ENCODE results near the gene DYNC2H1. TPM values are rescaled to one million over a fixed set of nuclear protein-coding genes. Genes with fewer than 3 reads are reported as not detected.

The DYNC2H1 gene
- polyA plus RNA-seq, 1 donor, result 9.9 TPM

DNA sequence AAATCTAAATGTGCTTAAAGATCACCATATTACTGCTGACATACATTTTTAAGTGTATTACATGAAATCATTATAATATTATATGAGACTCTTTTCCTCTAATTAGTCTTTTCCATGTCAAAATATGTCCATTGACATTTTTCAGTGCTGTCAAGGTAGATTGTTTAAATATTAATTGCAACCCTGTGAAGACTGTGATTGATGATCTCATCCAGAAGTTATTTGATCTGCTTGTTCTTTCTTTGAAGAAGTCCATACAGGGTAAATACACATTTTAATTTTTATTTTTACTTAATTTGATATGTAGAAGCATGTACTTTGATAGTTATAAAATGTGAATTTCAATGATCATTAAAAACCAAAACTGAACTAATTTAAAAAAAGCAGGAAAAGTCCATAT is 38.4 kb downstream of the DYNC2H1 start:
- DNase-seq, result no peak

- DNase-seq, result no peak
Observed at GRCh38 chr11:103157542-103157941, 48.3 kb downstream of the DYNC2H1 start.

GRCh38 chr11:103164093-103164796 is 55.0 kb downstream of the DYNC2H1 start:
- no peak for DNase-seq

DNA sequence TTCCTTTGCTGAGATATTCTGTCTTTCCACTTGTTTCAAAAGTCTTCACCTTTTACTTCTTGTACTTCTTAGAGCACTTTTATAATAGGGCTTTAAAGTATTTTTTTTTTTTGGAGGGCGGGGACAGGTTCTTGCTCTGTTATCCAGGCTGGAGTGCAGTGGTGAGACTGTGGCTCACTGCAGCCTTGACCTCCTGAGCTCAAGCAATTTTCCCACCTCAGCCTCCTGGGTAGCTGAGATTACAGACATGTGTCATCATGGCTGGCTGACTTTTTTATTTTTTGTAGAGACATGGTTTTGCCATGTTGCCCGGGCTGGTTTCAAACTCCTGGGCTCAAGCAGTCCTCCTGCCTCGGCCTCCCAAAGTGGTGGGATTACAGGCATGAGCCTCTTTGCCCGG is 57.9 kb downstream of the DYNC2H1 start:
- DNase-seq, result no peak

GRCh38 chr11:103170865-103171264 is 61.6 kb downstream of the DYNC2H1 start:
- no peak for DNase-seq

- no peak for DNase-seq
Observed at GRCh38 chr11:103175461-103176129, 66.4 kb downstream of the DYNC2H1 start.

- no peak for DNase-seq
Observed at GRCh38 chr11:103183981-103184611, 74.9 kb downstream of the DYNC2H1 start.

GRCh38 chr11:103202048-103202651 is 92.9 kb downstream of the DYNC2H1 start:
- DNase-seq, result peak; percentile 3

- no peak for DNase-seq
Observed at GRCh38 chr11:103210543-103210942, 101.3 kb downstream of the DYNC2H1 start.

- no peak for DNase-seq
Observed at GRCh38 chr11:103215812-103216211, 106.6 kb downstream of the DYNC2H1 start.

- no peak for DNase-seq
Observed at GRCh38 chr11:103220133-103220532, 110.9 kb downstream of the DYNC2H1 start.

DNA sequence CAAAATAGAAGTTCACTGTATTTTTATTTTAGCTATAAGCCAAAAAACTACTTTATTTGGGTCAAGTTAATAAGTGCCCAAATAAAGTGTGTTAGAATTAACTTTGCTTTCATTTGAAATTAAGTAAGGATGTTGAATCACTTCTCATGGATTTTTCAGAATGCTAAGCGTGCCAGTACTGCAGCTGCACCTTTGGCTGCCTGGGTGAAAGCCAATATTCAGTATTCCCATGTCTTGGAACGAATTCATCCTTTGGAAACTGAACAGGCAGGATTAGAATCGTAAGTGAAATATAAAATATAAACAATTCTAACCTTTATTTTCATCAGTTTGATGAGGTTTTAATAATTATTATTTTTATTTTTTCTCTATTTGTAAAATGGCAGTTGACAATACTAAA is 113.6 kb downstream of the DYNC2H1 start:
- peak; percentile 17 for DNase-seq

DNA sequence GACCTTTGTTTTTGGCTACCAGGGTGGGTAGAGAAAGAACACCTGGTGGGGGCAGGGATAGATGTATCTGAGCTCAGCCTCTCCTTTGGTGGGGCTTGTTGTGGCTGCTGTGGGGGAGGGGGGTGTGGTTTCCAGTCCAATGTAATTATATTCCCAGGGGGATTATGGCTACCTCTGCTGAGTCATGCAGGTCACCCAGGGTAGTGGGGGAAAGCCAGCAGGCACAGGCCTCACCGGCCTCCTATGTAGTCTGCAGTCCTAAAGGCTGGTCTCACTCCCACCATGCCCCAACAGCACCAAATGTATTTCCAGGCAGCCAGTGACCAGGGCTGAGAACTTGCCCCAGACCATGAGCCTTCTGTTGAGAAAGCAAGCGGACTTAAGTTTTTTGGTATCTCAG is 119.6 kb downstream of the DYNC2H1 start:
- DNase-seq, result no peak

DNA sequence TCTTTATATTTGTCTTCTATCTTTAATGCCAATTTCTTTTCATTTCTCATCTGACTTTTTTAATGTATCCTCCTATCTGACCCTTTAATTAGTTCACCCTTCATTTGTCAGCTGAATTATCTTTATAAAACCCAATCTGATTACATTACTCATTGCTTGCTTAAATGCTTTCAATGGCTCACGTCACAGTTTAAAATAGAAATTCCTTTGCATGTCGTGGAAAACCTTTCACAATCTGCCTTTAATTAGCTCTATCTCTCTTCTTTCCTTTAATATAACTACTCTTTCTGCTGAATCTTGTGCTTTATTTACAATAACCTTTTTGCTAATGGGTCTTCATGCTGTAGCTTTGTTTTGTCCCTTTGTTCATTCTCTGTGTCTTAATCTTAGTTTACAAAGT is 125.7 kb downstream of the DYNC2H1 start:
- no peak for DNase-seq

DNA sequence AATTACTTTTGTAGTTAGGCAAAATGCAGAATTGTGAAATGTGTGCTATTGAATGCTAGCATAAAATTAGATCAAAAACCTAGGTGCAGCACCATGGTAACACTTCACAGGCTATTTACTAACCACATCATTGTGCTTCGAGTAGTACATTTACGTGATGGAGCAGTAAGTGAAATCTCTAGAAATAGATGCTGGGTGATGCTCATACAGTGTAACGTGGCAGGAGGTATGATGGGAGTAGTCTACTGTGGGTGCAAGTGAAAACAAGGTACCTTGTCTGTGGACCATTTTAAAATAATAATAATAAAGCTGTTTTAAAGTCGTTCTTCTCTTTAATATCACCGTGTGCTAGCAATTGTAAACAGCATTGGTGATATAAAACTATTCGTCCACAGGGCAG is 132.3 kb downstream of the DYNC2H1 start:
- DNase-seq, result no peak

DNA sequence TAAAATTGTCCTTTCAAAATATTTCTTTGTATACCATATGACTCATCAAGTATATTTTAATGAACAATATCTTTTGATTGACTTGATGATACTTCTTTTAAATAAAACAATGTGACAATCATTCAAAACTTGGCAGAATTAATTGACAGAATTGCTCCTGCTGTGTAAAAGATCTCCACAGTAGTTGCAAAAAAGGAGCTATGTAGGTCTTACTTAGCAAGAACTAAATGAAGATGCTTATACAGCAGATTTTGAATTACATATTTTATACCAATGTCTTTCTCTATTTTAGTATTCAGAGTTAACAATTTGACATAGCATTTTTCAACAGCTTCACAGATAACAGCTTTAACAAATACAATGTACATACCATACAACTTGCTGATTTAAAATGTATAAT is 144.9 kb downstream of the DYNC2H1 start:
- no peak for DNase-seq

DNA sequence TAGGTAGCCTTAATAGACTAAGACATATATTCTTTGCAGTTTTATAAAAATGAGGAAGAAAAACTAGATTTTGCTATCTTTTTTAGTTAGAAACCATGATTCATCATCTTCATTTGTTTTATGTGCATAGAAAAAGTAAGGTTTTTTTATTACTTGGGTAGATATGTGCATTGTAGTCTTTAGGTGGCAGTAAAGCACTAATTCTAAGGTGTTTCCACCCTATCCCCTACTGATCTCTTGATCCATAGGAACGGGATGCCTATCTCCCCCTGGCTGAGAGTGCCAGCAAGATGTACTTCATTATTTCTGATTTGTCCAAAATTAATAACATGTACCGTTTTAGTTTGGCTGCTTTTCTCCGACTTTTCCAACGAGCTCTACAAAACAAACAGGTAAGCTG is 148.1 kb downstream of the DYNC2H1 start:
- DNase-seq, result no peak

- no peak for DNase-seq
Observed at GRCh38 chr11:103266167-103266831, 157.1 kb downstream of the DYNC2H1 start.

- DNase-seq, result no peak
Observed at GRCh38 chr11:103272876-103273275, 163.7 kb downstream of the DYNC2H1 start.

- no peak for DNase-seq
Observed at GRCh38 chr11:103274025-103274424, 164.8 kb downstream of the DYNC2H1 start.

DNA sequence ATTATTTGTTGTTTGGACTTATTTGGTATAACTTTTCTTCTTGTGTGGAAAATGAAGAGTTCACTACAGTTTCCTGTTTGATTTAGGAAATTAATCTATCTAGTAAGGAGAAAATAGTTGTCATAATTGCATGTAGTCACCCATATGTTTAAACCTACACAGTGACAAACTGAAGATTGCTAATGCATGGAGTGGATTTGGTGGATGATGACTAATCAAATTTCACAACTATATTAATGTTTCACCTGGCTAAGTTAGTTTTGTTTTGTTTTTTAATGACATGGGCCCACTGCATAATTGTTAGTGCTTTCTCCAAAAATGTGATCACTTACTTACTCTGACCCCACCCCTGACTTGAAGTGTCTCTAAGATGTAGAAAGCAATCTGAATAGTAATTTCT is 170.6 kb downstream of the DYNC2H1 start:
- DNase-seq, result no peak

- DNase-seq, result no peak
Observed at GRCh38 chr11:103281301-103281700, 172.1 kb downstream of the DYNC2H1 start.

GRCh38 chr11:103284260-103284659 is 175.0 kb downstream of the DYNC2H1 start:
- DNase-seq, result no peak
